Upper lobe of left lung (tissue), 4 donors: ENCODE measurements around the gene SLC25A1.

ENCODE experiments used
- POLR2A ChIP-seq, 4 donors: fragments of 450-650 bp; IDR thresholded peaks; one replicate each; pipeline ENCODE4 v1.5.1; 2016 to 2017; ENCODE audit warnings: antibody characterized with exemption in 4 of 4, mild to moderate bottlenecking in 2 of 4
- TF ChIP-seq, protein P1 (sequence below), 6 experiments: fragments of 450-650 bp in 4 of 6; fragments of 200-600 bp in 2 of 6; sonication (generic) in 2 of 6; IDR thresholded peaks; one replicate each; pipeline ENCODE4 v1.5.1; 2016 to 2019; ENCODE audit warnings: antibody characterized with exemption in 6 of 6

DNA sequence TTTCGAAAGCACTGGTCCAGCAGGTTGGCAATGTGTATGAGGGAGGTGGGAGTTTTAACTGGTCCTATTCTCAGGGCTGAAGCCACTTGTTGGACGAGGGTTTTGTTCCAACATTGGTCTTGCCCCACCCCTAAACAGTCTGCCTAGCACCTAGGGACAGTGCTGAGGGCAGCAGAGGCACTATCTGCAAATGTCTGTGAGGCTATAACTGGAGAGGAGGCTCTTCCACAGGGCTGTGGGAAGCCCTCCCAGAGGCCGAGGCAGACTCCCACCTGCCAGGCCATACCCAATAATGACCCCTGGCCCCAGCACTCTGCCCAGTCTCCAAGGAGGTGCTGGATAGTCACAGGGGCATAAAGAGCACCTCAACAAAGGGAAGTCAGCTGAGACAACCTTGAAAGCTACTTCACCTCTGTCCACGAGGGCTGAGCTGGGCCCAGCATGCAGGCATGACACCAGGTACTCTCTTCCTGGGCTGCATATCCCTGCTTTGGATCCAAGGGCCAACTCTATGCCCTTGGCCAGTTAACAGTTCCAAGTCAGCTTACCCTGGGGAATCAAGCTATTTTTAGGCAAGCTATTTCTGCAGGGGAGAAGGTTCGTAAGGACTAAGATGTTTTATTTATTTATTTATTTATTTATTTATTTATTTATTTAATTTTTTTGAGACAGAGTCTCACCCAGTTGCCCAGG lies 40.2 kb upstream of the SLC25A1 start:
- TF ChIP-seq, protein P1, sequence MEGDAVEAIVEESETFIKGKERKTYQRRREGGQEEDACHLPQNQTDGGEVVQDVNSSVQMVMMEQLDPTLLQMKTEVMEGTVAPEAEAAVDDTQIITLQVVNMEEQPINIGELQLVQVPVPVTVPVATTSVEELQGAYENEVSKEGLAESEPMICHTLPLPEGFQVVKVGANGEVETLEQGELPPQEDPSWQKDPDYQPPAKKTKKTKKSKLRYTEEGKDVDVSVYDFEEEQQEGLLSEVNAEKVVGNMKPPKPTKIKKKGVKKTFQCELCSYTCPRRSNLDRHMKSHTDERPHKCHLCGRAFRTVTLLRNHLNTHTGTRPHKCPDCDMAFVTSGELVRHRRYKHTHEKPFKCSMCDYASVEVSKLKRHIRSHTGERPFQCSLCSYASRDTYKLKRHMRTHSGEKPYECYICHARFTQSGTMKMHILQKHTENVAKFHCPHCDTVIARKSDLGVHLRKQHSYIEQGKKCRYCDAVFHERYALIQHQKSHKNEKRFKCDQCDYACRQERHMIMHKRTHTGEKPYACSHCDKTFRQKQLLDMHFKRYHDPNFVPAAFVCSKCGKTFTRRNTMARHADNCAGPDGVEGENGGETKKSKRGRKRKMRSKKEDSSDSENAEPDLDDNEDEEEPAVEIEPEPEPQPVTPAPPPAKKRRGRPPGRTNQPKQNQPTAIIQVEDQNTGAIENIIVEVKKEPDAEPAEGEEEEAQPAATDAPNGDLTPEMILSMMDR (IDR thresholded peaks at IDR 0.05) = no peak
- TF ChIP-seq POLR2A (IDR thresholded peaks at IDR 0.05) = no peak
